ENCODE results near the gene NEUROD2.

Gene NEUROD2

DNA sequence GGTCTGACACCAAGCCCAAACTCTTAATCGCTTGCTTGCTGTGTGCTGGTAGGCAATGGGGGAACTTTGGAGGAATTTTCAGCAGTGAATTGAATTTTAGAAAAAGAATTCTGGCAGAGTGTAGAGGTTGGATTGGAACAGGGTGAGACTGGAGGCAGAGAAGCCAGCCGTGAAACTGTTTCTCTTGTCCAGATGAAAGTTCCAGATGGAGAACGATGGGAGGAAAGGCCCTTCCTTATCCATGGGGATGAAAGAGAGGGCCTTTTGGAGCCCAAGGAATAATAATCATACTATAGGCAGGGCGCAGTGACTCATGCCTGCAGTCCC is 26.0 kb downstream of the NEUROD2 start:
- ChIA-PET POLR2A (no interaction called here), CTCF (no interaction called here)
- H3K27ac ChIP-seq (ENCODE audit: extremely low read depth, low read depth, low read length), result no peak overlapping the region
- H3K4me3 ChIP-seq (ENCODE audit: low read depth, low read length), result no peak overlapping the region
- H3K36me3 ChIP-seq (ENCODE audit: control insufficient read depth in 2 of 2, insufficient read depth in 1 of 2, low read length in 2 of 2), result no peaks in the 10 kb centered on the region
- H3K4me1 ChIP-seq (ENCODE audit: control insufficient read depth, insufficient read depth, low read length), result no peaks in the 10 kb centered on the region
- TF ChIP-seq GLI2 (tag by site-specific recombination; IDR thresholded peaks at IDR 0.05; ENCODE audit: borderline replicate concordance, low read depth) (no peak), MEIS1 (CRISPR knock-in tag; IDR thresholded peaks at IDR 0.05; ENCODE audit: borderline replicate concordance) (no peak), ZNF473 (tag by site-specific recombination; IDR thresholded peaks at IDR 0.05) (no peak), FEZF1 (tag by site-specific recombination; IDR thresholded peaks at IDR 0.05) (no peak), ZNF426 (tag by site-specific recombination; IDR thresholded peaks at IDR 0.05) (no peak), ZNF561 (tag by site-specific recombination; IDR thresholded peaks at IDR 0.05; ENCODE audit: borderline replicate concordance) (no peak), ZNF10 (tag by site-specific recombination; IDR thresholded peaks at IDR 0.05) (no peak), ZNF660 (tag by site-specific recombination; IDR thresholded peaks at IDR 0.05) (no peak), ZNF658 (tag by site-specific recombination; IDR thresholded peaks at IDR 0.05) (no peak), ZNF239 (tag by site-specific recombination; IDR thresholded peaks at IDR 0.05) (no peak), ZFP3 (tag by site-specific recombination; IDR thresholded peaks at IDR 0.05; ENCODE audit: low read depth) (no peak), ZNF354C (tag by site-specific recombination; IDR thresholded peaks at IDR 0.05; ENCODE audit: borderline replicate concordance, low read depth) (no peak), EGR2 (tag by site-specific recombination; IDR thresholded peaks at IDR 0.05; ENCODE audit: low read depth) (no peak)
- TF ChIP-seq, protein P1, sequence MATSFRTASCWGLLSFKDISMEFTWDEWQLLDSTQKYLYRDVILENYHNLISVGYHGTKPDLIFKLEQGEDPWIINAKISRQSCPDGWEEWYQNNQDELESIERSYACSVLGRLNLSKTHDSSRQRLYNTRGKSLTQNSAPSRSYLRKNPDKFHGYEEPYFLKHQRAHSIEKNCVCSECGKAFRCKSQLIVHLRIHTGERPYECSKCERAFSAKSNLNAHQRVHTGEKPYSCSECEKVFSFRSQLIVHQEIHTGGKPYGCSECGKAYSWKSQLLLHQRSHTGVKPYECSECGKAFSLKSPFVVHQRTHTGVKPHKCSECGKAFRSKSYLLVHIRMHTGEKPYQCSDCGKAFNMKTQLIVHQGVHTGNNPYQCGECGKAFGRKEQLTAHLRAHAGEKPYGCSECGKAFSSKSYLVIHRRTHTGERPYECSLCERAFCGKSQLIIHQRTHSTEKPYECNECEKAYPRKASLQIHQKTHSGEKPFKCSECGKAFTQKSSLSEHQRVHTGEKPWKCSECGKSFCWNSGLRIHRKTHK (tag by site-specific recombination; IDR thresholded peaks at IDR 0.05), result no peak
- TF ChIP-seq, protein P2, sequence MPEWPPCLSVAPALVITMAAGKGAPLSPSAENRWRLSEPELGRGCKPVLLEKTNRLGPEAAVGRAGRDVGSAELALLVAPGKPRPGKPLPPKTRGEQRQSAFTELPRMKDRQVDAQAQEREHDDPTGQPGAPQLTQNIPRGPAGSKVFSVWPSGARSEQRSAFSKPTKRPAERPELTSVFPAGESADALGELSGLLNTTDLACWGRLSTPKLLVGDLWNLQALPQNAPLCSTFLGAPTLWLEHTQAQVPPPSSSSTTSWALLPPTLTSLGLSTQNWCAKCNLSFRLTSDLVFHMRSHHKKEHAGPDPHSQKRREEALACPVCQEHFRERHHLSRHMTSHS (tag by site-specific recombination; IDR thresholded peaks at IDR 0.05), result no peak
- TF ChIP-seq, protein P3, sequence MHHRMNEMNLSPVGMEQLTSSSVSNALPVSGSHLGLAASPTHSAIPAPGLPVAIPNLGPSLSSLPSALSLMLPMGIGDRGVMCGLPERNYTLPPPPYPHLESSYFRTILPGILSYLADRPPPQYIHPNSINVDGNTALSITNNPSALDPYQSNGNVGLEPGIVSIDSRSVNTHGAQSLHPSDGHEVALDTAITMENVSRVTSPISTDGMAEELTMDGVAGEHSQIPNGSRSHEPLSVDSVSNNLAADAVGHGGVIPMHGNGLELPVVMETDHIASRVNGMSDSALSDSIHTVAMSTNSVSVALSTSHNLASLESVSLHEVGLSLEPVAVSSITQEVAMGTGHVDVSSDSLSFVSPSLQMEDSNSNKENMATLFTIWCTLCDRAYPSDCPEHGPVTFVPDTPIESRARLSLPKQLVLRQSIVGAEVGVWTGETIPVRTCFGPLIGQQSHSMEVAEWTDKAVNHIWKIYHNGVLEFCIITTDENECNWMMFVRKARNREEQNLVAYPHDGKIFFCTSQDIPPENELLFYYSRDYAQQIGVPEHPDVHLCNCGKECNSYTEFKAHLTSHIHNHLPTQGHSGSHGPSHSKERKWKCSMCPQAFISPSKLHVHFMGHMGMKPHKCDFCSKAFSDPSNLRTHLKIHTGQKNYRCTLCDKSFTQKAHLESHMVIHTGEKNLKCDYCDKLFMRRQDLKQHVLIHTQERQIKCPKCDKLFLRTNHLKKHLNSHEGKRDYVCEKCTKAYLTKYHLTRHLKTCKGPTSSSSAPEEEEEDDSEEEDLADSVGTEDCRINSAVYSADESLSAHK (tag by site-specific recombination; IDR thresholded peaks at IDR 0.05), result no peak
- H3K9me3 ChIP-seq (ENCODE audit: control insufficient read depth, insufficient read depth, low read depth, low read length), result no peaks in the 10 kb centered on the region

DNA sequence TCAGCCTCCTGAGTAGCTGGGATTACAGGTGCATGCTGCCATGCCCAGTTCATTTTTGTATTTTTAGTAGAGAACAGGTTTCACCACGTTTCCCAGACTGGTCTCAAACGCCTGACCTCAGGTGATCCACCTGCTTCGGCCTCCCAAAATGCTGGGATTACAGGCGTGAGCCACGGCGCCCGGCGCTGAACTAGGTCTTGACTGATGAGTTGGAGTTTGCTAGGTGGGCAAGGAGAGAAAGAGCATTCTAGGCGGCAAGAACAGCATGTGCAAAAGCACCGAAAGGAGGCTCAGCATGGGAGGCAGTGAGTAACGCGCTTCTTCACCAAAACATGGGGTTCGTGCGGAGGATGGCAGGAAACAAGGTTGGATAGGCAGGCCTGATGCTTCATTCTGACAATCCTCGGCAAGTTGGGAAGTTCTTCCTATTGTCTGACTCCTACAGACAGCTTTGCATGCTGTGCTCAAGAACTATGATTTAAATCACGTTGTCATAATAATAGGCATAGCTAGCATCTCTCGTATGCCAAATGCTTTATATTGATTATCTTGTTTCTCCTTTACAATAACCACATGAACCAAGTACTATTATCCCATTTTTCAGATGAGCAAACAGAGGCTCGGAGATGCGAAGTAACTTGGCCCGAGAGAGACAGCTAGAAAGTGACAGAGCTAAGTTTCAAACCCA is 26.5 kb downstream of the NEUROD2 start:
- no peaks in the 10 kb centered on the region for H3K9me3 ChIP-seq (ENCODE audit: control insufficient read depth, insufficient read depth, low read depth, low read length)
- ChIA-PET CTCF (interaction anchor here (1.7 kb wide), 1 partner anchor 40 kb away, joined by 6 read pairs; no protein-coding TSS in a partner anchor), POLR2A (interaction anchor here (0.7 kb wide), 2 partner anchors 32 to 381 kb away, joined by 3 to 11 read pairs; partner anchors contain the start of gene RPL19)
- H3K36me3 ChIP-seq (ENCODE audit: control insufficient read depth in 2 of 2, insufficient read depth in 1 of 2, low read length in 2 of 2), result no peaks in the 10 kb centered on the region
- TF ChIP-seq ZNF248 (tag by site-specific recombination; IDR thresholded peaks at IDR 0.05) (no peak), ZNF341 (tag by site-specific recombination; IDR thresholded peaks at IDR 0.05; ENCODE audit: low read depth) (no peak), GLI2 (tag by site-specific recombination; IDR thresholded peaks at IDR 0.05; ENCODE audit: borderline replicate concordance, low read depth) (no peak), RBAK (tag by site-specific recombination; IDR thresholded peaks at IDR 0.05) (no peak), ZNF792 (tag by site-specific recombination; IDR thresholded peaks at IDR 0.05) (no peak), YY2 (tag by site-specific recombination; IDR thresholded peaks at IDR 0.05) (no peak), ZNF623 (tag by site-specific recombination; IDR thresholded peaks at IDR 0.05) (no peak)
- TF ChIP-seq, protein P4, sequence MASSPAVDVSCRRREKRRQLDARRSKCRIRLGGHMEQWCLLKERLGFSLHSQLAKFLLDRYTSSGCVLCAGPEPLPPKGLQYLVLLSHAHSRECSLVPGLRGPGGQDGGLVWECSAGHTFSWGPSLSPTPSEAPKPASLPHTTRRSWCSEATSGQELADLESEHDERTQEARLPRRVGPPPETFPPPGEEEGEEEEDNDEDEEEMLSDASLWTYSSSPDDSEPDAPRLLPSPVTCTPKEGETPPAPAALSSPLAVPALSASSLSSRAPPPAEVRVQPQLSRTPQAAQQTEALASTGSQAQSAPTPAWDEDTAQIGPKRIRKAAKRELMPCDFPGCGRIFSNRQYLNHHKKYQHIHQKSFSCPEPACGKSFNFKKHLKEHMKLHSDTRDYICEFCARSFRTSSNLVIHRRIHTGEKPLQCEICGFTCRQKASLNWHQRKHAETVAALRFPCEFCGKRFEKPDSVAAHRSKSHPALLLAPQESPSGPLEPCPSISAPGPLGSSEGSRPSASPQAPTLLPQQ (tag by site-specific recombination; IDR thresholded peaks at IDR 0.05), result no peak
- TF ChIP-seq, protein P5, sequence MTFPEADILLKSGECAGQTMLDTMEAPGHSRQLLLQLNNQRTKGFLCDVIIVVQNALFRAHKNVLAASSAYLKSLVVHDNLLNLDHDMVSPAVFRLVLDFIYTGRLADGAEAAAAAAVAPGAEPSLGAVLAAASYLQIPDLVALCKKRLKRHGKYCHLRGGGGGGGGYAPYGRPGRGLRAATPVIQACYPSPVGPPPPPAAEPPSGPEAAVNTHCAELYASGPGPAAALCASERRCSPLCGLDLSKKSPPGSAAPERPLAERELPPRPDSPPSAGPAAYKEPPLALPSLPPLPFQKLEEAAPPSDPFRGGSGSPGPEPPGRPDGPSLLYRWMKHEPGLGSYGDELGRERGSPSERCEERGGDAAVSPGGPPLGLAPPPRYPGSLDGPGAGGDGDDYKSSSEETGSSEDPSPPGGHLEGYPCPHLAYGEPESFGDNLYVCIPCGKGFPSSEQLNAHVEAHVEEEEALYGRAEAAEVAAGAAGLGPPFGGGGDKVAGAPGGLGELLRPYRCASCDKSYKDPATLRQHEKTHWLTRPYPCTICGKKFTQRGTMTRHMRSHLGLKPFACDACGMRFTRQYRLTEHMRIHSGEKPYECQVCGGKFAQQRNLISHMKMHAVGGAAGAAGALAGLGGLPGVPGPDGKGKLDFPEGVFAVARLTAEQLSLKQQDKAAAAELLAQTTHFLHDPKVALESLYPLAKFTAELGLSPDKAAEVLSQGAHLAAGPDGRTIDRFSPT (tag by site-specific recombination; IDR thresholded peaks at IDR 0.05), result no peak
- TF ChIP-seq, protein P3 (tag by site-specific recombination; IDR thresholded peaks at IDR 0.05), result no peak
- H3K4me3 ChIP-seq (ENCODE audit: low read depth, low read length), result no peak overlapping the region
- no peaks in the 10 kb centered on the region for H3K4me1 ChIP-seq (ENCODE audit: control insufficient read depth, insufficient read depth, low read length)
- H3K27ac ChIP-seq (ENCODE audit: extremely low read depth, low read depth, low read length), result no peak overlapping the region

Data from HEK293 (cell line).